ENCODE results near the gene SCMH1.

SCMH1 gene

DNA sequence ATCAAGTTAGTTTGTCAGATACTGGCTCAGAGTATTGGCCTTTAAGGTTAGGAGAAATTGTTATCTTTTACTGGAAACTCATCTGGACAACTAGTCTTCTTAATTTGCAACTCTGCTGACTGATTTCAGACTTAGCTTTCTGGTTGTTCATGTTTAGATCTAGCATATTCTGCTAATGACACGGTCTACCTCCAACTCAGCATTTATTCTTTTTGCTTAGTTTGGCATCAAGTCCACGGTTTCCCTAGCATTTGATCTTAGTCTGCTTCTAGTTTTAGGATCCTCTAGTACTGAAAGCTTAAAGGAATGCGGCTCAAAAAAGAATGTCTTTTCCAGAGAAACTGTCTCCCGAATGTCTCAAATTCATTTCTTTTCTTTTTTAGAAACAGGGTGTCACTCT is 145.0 kb downstream of the SCMH1 start:
- DNase-seq (ENCODE audit: low spot score) = no peak

- DNase-seq (ENCODE audit: low spot score) = no peak
These were observed 148.3 kb downstream of the SCMH1 start for GRCh38 chr1:41093826-41094225.

- DNase-seq (ENCODE audit: low spot score) = no peak
These were observed 155.2 kb downstream of the SCMH1 start for GRCh38 chr1:41086921-41087320.

DNA sequence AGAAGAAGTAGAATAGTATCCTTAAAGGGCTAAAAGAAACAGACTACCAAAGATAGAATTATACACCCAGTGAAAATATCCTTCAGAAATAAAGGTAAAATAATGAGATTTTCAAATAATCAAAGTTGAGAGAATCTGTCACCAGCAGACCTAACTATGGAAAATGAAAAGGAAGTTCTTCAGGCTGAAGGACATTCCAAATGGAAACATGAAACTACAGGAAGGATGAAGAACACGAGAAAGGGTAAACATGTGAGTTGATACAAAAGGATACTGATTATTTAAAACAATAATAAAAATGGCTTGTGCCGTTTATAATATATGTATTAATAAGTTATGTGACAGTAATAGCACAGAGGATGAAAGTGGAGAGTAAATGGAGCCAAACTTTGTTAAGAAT is 163.5 kb downstream of the SCMH1 start:
- DNase-seq (ENCODE audit: low spot score) = no peak

DNA sequence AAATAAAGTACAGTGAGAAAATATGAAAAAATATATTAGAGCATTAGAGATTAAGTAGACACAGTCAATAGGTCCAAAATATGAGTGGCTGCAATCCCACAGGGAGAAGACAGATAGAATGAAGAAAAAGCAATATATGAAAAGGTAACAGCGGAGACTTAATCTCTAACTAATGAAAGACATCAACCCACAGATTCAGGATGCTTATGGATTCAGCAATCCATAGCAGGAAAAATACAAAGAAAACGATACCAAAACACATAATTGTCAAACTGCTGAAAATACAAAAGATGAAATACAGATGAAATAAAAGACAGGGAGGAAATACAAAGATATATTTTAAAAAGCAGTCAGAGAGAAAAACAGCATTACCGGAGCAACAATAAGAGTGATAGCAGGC is 163.9 kb downstream of the SCMH1 start:
- DNase-seq (ENCODE audit: low spot score) = no peak

- DNase-seq (ENCODE audit: low spot score) = no peak
These were observed 168.1 kb downstream of the SCMH1 start for GRCh38 chr1:41073971-41074370.

DNA sequence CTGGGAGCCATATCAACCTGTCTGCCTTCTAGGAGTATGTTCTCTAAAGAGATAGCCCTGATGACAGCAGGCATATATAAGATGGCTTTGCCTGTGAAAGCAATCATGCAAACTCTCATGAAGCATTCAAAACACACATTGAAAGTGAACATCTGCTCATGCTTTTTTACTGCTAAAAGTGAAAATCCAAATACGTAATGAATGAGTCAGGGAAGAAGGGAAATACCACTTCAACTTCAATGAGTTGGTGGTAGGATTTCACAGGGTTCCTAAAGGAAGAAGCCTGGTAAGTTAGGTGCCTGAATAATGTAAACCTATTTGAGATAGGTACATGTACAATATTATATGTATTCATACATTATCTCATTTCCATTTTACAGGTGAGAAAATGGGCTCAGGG is 170.1 kb downstream of the SCMH1 start:
- no peak for DNase-seq (ENCODE audit: low spot score)

- DNase-seq (ENCODE audit: low spot score) = no peak
These were observed 185.2 kb downstream of the SCMH1 start for GRCh38 chr1:41056907-41057306.

DNA sequence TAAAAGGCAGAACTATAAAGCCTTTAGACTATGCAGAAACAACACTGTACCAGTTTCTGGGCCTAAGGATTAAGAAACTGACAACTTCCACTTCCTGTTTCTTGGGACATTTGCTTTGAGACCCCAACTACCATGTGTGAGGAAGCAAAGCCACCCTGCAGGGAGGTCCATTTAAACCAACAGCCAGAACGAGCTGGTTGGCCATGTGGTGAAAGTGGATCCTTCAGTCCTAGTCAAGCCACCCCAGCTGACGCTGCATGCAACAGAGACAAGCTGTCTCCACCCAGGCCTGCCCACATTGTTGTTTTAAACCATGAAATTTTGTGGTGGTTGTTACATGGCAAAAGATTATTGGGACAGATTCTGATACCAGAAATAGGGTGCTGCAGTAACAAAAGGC is 188.8 kb downstream of the SCMH1 start:
- no peak for DNase-seq (ENCODE audit: low spot score)

- no peak for DNase-seq (ENCODE audit: low spot score)
These were observed 191.1 kb downstream of the SCMH1 start for GRCh38 chr1:41051022-41051421.

GRCh38 chr1:41048540-41048939 is 193.6 kb downstream of the SCMH1 start:
- DNase-seq (ENCODE audit: low spot score) = no peak

- no peak for DNase-seq (ENCODE audit: low spot score)
These were observed 195.7 kb downstream of the SCMH1 start for GRCh38 chr1:41046347-41046775.

DNA sequence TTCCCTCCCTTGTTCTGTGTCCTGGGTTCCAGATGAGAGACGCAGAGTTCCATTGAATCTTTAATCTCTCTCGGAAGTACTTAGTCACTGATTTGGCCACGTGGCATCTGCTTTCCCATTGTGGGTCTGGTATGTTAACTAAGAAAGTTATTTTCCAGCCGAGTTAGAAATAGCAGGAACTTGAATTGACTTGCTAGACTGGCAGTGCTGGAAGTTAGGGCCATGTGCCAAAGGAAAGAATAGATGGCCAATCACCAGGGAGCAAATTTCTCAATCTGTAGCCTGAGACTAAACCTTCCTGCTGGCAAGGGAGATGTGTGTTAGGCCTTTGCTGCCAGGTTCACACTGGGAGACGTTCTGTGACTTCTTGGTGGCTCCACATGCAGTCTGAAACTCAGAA is 196.4 kb downstream of the SCMH1 start:
- no peak for DNase-seq (ENCODE audit: low spot score)

GRCh38 chr1:41044187-41044586 is 197.9 kb downstream of the SCMH1 start:
- DNase-seq (ENCODE audit: low spot score) = no peak

DNA sequence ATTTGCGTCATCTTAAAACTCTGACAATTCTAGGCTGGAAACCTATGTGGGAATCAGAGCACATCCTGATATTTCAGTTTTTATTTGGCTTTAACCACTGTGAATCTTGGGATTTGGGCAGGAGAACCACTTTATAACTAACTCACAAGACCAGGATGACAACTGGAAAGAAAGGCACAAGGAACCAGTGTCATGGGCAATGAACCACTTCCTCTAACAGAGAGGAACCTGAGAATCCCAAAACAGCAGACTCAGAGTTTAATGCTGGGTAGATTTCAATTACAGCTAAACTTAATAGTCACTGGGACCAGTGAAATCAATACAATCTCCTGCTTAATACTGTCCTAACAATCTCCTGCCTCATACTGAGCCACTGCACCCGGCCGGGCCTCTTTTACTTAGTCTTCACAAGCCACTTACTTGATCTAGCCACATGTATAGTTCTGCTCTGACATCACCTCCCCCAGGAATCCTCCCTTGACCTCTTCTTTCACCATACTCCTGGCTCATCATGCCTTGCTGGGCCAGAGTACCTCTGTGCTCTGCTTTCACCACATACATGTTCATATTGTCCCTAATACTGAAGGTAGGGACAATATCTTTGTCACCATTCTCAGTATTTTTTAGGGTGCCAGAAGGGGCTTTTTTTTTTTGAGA is 200.4 kb downstream of the SCMH1 start:
- DNase-seq (ENCODE audit: low spot score) = no peak

GRCh38 chr1:41038110-41038509 is 204.0 kb downstream of the SCMH1 start:
- no peak for DNase-seq (ENCODE audit: low spot score)

GRCh38 chr1:41037116-41037903 is 204.8 kb downstream of the SCMH1 start:
- DNase-seq (ENCODE audit: low spot score) = no peak

- DNase-seq (ENCODE audit: low spot score) = no peak
These were observed 208.8 kb downstream of the SCMH1 start for GRCh38 chr1:41033272-41033671.

- DNase-seq (ENCODE audit: low spot score) = no peak
These were observed 210.0 kb downstream of the SCMH1 start for GRCh38 chr1:41032147-41032546.

DNA sequence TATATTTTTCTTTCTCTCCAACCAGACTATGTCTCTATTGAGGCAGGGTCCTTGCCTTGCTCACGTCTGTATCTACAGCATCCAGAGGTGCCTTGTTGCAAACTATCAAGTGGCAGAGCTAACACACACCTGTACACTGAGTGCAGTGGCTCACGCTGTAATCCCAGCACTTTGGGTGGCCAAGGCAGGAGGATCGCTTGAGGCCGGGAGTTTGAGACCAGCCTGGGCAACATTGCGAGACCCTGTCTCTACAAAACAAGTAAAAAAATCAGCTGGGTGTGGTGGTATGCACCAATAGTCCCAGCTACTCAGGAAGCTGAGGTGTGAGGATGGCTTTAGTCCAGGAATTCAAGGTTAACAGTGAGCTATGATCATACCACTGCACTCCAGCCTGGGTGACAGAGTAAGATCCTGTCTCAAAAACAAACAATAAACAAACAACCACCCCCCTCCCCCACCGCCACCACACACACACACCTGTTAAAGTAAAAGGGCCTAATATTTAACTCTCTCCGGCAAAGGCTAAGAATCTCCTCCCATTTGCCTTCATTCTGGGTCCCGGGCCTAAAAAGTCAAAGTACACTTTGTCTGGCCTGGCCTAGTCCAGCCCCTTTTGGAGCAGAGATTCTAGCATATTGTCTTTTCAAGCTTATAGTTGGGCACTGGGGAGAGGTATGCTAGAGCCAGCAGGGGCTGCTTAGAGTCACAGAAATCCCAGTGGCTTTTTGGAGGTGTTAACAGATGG is 211.1 kb downstream of the SCMH1 start:
- no peak for DNase-seq (ENCODE audit: low spot score)

DNA sequence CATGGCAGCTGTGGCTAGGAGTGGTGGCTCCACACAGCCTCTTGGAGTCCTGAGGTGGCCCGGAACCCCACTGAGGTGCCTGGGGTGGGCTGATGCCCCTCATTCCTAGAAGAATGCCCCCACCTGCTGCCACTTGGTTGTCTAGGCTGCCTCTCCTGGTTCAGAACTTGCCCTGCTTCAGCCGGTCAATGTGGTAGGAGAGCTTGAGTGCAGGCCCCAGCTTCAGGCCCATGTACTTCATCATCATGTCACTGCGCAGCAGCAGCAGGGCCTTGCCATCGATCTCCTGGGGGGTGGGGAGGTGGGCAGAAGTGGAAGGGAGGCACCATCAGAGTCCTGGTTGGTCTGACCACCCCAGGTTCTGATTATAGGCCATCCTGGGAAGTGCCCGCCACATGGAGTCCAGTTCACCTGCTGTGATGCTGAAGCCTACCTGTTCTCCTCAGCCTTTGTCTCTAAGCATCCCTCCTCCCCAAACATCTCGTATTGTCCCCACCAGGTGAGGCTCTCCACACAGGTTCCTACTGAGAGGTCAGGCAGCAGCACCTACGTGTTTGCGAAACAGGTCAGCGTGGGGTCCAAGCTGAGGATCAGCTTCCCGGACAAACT is 214.0 kb downstream of the SCMH1 start:
- DNase-seq (ENCODE audit: low spot score) = no peak

DNA sequence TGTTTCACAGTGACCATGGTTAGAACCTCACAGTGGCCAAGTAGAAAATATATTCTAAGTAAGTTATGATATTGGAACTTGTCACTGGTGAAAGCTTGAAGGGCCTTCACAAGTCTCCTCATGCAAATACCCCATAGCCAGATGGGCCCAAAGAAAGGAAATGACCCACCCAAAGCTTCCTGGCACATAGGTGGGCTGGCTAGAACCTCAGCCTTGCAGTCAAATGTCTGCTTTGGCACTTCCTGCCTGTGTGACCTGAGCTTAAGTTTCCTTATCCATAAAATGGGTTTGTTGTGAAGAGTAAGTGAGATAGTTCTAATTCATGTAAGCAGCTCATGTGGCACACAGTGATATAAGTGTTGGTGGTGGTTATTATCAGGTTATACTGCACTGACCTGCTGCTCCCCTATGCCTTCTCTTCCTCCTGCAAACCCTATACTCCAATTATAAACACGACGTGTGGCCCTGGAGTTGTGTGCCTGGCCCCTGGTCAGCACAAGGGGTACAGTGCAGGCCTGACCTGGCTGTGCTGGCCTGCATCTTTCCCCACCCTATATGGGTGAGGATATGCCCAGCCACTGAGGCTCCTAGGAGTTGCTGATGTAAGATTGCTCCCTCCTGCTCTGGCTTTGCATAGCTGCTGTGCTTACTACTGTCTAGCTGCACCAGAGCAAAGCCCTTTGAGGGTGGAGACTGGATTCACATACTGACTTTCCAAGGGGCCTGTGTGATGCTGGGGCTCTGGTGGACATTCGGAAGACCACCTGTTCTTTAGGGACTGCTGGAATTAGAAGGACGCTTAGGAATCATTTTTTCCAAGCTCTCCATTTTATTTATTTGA is 215.9 kb downstream of the SCMH1 start:
- no peak for DNase-seq (ENCODE audit: low spot score)
